GM21786 (cell line): ENCODE measurements around the gene C8G.

Experiments used
- ATAC-seq: cut with Tn5 transposase; IDR thresholded peaks from one replicate; pipeline ENCODE4 v1.9.1; 2021; ENCODE audit not compliant: unreplicated experiment

The C8G gene

DNA sequence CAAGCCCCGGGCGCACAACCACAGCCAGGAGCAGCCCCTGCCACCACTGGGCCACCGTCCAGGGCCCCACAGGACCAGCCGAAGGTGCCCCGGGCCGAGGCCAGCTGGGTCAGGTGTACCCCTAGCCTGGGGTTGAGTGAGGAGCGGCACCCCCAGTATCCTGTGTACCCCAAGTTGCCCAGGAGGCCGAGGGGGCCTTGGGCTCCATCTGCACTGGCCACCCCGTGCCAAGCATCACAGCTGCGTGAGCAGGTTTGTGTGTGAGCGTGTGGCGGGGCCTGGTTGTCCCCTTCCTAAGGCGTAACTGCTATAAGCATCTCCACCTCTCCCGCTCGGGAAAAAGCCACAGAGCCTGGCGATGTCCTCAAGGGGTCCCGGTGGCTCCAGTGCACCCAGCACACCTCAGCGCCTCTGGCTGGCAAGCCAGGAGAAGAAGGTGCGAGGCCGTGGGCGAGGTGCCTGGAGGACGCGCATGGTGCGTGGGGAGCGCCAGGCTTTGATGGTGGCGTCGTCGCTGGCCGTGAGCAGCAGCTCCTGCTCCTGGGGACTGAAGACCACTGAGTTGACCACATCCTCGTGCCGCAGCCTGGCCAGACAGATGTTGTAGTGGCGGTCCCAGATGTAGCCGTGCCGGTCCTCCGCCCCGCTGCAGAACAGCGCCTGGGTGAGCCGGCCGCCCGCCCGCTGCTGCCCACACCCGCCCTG, 4.4 kb upstream of the C8G start:
- no peak for ATAC-seq

DNA sequence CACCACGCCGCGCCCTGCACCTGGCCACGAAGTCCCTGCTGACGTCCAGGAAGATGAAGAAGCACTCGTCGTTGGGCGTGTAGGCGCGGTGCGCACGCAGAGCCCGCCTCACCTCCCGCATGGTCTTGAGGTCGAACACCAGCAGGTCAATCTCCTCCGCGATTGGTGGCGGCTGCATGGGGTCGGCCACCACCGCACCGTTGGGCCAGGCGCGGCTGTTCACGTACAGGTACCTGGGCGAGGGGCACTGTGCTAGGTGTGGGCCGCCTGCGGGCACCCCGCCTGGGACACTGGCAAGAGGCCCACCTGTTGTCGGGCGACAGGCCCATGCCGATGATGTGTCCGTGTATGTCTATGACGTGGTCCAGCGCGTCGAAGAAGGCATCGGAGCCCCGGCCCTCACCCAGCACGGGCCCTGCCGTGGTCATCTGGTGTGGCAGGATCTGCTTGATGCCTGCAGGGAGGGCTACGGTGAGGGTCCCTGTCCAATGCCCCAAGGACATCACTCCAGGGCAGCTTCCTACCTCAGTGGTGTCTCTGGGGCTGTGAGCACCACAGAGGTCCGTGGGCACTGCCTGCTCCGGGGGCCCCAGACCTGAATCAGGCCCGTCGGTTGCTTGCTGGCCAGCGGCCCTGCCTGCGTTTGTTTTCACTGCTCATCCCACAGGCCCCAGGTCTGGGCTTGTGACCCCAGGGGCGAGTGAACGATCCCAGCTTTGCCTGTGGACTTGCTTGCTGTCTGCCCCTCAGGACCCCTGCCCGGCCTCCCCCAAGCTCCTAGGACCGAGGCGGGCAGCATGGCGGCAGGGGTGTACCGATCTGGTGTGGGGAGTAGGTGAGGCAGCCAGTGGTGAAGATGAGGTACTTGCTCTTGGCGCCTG, 3.6 kb upstream of the C8G start:
- no peak for ATAC-seq

- no peak for ATAC-seq
Observed at GRCh38 chr9:136942112-136942880, 2.7 kb upstream of the C8G start.

- no peak for ATAC-seq
Observed at GRCh38 chr9:136942881-136943230, 2.2 kb upstream of the C8G start.

DNA sequence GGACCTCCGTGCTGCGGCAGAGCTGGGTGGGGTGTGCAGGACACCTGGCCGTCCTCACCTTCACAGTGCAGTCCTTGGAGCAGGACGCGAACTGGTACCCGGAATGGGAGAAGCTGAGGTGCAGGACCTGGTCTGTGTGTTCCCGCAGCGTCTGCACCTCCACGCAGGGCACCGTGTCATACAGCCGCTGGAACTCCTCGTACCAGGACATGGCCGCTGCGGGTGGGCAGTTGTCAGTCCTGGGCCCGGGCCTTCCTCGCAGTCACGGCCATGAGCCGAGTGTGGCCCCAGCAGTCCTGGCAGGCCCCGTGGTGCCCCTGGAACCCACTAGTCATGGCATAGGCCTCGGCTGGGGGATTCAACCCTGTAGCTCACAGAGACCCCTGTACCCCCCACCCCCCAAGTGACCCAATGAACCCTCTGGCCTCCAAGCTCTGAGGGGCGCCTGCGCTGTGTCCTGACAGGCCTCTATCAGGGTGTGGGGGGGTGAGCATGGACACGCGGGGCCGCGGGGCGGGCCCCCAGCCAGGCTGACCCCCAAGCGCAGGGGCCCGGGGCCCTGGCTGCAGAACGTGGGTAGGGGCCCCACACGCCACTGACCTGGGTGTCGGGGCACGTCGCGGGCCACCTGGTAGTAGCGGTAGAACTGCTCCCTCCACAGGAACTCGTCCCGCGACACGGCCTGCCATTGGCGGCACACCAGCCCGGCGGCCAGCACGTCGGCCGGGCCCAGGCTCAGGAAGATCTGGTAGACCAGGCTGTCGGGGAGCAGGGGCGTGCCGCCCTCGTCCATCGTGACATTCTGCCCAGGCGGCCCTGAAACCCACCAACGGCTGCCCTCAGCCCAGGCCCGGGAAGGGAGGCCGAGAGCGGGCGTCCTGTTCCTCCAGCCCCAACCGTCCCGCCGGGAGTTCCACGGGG, 1.5 kb upstream of the C8G start:
- ATAC-seq, result no peak

DNA sequence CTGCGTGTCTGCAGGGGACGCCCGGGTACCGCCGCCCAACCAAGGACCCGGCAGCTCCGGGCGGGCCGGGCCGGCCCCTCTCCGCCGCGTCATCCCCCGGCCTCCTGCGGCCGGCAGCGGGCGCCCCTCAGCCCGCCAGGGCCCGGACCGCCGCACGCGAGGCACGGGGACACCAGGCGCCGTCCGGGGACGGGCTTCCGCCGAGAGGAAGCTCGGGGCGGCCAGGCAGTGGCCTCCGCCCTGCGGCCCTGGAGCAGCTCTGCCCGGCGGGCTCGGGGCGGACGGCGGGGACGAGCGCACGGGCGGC, 878 bp upstream of the C8G start:
- peak; percentile 25 for ATAC-seq

DNA sequence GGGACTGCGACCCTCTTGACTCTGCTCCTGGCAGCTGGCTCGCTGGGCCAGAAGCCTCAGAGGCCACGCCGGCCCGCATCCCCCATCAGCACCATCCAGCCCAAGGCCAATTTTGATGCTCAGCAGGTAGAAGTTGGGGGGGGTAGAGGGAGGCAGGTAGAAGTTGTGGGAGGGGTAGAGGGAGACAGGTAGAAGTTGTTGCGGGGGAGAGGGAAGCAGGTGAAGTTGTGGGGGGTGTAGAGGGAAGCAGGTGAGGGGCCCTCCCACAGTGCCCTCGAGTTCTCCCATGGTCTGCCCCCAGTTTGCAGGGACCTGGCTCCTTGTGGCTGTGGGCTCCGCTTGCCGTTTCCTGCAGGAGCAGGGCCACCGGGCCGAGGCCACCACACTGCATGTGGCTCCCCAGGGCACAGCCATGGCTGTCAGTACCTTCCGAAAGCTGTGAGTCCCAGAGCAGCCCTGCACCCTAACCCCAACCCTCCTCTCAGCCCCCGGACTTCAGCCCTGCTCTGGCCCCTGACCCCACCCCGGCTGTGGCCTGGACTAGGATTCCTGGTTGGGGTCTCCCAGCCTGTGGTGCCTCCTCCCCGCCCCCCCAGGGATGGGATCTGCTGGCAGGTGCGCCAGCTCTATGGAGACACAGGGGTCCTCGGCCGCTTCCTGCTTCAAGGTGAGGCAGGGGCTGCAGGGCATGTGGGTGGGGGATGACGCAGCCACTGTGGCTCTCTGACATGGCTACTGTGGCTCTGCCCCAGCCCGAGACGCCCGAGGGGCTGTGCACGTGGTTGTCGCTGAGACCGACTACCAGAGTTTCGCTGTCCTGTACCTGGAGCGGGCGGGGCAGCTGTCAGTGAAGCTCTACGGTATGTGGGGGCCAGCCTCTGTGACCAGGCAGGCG, 537 bp downstream of the C8G start:
- no peak for ATAC-seq

DNA sequence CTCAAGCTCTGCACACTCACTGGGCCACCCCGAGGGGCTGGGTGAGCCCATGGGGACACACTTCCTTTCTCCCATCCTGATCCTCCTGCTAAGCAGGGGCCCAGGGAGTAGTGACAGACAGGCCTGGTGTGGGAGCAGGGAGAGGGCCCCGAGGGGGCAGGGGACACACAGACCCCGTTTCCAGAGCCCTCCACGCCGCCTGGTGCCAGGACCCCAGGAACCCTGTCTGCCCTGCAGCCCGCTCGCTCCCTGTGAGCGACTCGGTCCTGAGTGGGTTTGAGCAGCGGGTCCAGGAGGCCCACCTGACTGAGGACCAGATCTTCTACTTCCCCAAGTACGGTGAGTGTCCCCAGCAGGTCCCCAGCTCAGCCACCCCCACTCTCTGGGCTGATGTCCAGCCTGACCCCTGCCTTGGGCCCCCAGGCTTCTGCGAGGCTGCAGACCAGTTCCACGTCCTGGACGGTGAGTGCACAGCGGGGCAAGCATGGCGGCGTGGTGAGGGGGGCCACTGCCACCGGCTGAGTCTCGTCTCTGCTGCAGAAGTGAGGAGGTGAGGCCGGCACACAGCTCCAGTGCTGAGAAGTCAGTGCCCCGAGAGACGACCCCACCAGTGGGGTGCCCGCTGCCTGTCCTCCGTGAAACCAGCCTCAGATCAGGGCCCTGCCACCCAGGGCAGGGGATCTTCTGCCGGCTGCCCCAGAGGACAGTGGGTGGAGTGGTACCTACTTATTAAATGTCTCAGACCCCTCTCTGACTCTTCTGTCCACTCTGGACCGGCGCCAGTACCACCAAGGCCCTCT, 1.4 kb downstream of the C8G start:
- no peak for ATAC-seq

DNA sequence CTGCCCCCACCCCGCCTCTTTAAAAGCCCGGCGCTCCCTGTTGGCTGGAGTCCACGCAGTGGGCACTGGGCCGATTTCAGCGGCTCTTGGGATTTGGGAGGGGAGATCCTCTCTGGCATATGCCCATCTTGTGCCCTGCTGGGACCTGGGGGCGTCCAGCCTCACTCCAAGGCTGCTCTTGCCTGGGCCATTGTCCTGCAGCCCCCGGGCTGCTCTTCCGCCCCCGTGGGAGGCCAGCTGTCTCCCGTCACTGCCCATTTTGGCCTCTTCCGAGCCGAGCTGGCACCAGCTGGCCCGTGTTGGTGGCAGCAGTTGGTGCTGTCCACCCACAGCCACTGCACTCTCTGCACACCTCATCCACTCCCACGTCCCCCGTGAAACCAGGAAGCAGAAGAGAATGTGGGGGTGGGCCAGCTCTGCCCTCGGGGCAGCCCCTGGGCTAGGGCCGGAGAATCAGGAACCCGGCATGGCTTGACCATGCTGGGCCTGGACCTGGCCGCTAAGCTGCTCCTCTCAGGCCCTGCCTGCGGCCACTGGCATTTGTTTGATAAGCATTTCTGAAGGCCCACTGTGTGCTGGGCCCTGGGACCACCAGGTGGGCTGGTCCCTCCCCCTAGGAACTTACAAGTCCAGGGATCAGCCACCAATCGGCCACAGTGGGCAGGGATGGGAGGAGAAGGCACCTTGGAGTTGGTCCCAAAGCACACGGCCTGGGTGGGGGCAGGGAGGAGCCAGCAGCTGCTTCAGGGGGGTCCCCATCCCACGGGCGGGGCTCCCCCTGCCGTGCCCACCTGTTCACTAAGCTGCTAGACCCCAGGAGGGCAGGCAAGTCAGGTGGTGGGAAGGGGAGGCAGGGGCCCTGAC, 2.2 kb downstream of the C8G start:
- no peak for ATAC-seq

- no peak for ATAC-seq
Observed at GRCh38 chr9:136947955-136948510, 3.0 kb downstream of the C8G start.

DNA sequence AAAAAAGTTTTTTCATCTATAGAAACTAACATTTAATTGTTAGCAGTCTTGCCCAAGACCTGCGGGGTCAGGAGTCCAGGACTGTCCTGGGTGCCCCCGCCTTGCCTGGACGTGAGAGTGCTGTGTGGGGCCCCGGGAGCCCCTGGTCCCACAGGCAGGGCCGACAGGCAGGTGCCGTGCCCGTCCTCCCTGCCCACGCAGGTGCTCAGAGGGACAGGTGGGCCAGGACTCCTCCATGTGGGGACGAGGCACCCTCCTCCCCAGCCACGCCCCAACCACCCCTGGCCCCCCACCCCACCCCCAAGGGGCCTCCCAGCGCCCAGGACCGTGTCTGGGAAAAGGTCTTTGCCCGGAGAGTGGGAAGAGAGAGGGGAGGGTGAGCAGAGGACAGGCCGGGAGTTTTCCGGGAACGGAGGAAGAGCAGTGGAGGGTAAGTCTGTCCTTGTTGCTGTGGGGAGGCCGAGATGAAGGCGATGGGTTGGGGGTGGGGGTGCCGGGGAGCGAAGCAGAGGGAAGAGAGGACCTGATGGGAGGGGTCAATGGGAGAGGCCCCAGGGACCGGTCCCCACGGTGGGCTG, 4.3 kb downstream of the C8G start:
- ATAC-seq, result no peak

GRCh38 chr9:136949817-136950655, 5.0 kb downstream of the C8G start:
- ATAC-seq, result peak; percentile 87

DNA sequence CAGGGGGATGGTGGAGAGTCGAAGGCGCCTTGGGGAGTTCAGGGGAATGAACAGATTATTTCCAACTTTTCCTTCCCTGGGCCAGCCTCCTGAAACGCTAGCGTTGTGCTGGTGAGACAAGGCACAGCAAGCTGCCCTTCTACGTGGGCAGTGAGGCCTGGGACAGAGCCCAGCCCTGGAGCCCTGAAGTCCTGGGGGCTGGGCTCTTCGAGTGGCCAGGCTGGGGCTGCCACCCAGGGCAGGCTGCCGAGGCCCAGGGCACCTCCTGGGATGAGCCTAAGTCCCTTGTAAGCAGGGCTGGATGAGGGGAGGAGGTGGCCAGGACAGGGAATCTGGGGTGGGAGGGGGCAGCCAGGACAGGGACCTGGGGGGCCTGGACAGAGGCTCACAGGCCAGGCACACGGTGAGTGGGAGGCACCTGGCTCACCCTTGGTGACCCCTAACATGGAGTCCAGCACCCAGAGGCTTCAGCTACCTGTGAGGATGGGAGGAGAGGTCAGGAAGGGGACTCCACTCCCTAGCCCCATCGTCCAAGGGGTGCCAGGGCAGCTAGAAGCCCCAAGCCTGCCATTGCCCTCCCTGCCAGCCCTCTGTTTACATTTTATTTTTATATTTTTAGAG, 5.7 kb downstream of the C8G start:
- ATAC-seq, result no peak

GRCh38 chr9:136951541-136952320, 6.7 kb downstream of the C8G start, which contains the start of gene LCN12:
LCN12 (plus strand) TSS chr9:136952273; CDS start chr9:136952328, 55 bp downstream.
- ATAC-seq, result no peak

GRCh38 chr9:136952321-136952850, 7.3 kb downstream of the C8G start:
- no peak for ATAC-seq
